Germinal center (tissue), 1 donor: ENCODE results near the gene IFNL1.
"Not testable (repeated sequence)": the region's sequence is repeated elsewhere in the genome, so short reads cannot be mapped to it uniquely, and the experiment has no call there.

Experiments
- DNase-seq: peaks from one replicate; pipeline ENCODE4 v3.0.0; 2012; ENCODE audit warnings: mixed read lengths, low spot score

IFNL1 gene

GRCh38 chr19:39308531-39309304, 12.5 kb downstream of the IFNL1 start:
- DNase-seq = no peak

GRCh38 chr19:39309305-39309670, 13.1 kb downstream of the IFNL1 start:
- not testable (repeated sequence) for DNase-seq

GRCh38 chr19:39310558-39311311, 14.5 kb downstream of the IFNL1 start:
- DNase-seq = no peak

GRCh38 chr19:39314016-39314728, 18.0 kb downstream of the IFNL1 start:
- DNase-seq = no peak

GRCh38 chr19:39315933-39316332, 19.7 kb downstream of the IFNL1 start:
- no peak for DNase-seq

- no peak for DNase-seq
Measured at GRCh38 chr19:39316627-39317321, 20.6 kb downstream of the IFNL1 start.

GRCh38 chr19:39317476-39317875, 21.3 kb downstream of the IFNL1 start:
- DNase-seq = no peak

GRCh38 chr19:39318071-39318470, 21.9 kb downstream of the IFNL1 start:
- DNase-seq = no peak

GRCh38 chr19:39318690-39319089, 22.5 kb downstream of the IFNL1 start:
- DNase-seq = no peak

GRCh38 chr19:39319098-39319891, 23.1 kb downstream of the IFNL1 start:
- no peak for DNase-seq

- DNase-seq = no peak
Measured at GRCh38 chr19:39319892-39320248, 23.7 kb downstream of the IFNL1 start.

GRCh38 chr19:39321117-39321831, 25.1 kb downstream of the IFNL1 start:
- DNase-seq = no peak

- no peak for DNase-seq
Measured at GRCh38 chr19:39321832-39322176, 25.6 kb downstream of the IFNL1 start.

- no peak for DNase-seq
Measured at GRCh38 chr19:39324242-39324842, 28.1 kb downstream of the IFNL1 start.

- no peak for DNase-seq
Measured at GRCh38 chr19:39325778-39326665, 29.8 kb downstream of the IFNL1 start.

GRCh38 chr19:39327363-39328045, 31.3 kb downstream of the IFNL1 start:
- DNase-seq = no peak

- DNase-seq = peak; percentile 72
Measured at GRCh38 chr19:39328046-39328705, 32.0 kb downstream of the IFNL1 start.

GRCh38 chr19:39329948-39330347, 33.7 kb downstream of the IFNL1 start:
- no peak for DNase-seq
